KMS-11 (cell line): Measurements from ENCODE around the gene MADD.

Experiments
- H2AFZ ChIP-seq: fragments of 200-600 bp; sonication (generic); 2 replicates; pipeline ENCODE4 v1.6.1; 2016; ENCODE audit warnings: antibody characterized with exemption, mixed run types, low read depth
- H3K27ac ChIP-seq: fragments of 200-600 bp; sonication (generic); 2 replicates; pipeline ENCODE4 v1.6.1; 2016; ENCODE audit warnings: mild to moderate bottlenecking, mixed run types
- H3K27me3 ChIP-seq: fragments of 200-600 bp; sonication (generic); 2 replicates; pipeline ENCODE4 v1.6.1; 2017; ENCODE audit warnings: mild to moderate bottlenecking, low read depth, mixed run types, moderate library complexity; ENCODE audit not compliant: insufficient read depth
- H3K36me3 ChIP-seq: fragments of 200-600 bp; sonication (generic); 2 replicates; pipeline ENCODE4 v1.6.1; 2017; ENCODE audit warnings: mild to moderate bottlenecking, mixed run types; ENCODE audit not compliant: insufficient read depth
- H3K4me1 ChIP-seq: fragments of 200-600 bp; sonication (generic); 2 replicates; pipeline ENCODE4 v1.6.1; 2016; ENCODE audit warnings: mild to moderate bottlenecking, low read depth, mixed run types; ENCODE audit not compliant: poor library complexity, severe bottlenecking
- H3K4me2 ChIP-seq: fragments of 200-600 bp; sonication (generic); 2 replicates; pipeline ENCODE4 v1.7.0; 2016; ENCODE audit warnings: mild to moderate bottlenecking, mixed run types
- H3K4me3 ChIP-seq: fragments of 200-600 bp; sonication (generic); IDR thresholded peaks from 2 replicates; pipeline ENCODE4 v1.6.1; 2017; ENCODE audit warnings: low read depth, low read length, mixed read lengths; ENCODE audit not compliant: insufficient read depth
- H3K79me2 ChIP-seq: fragments of 200-600 bp; sonication (generic); 2 replicates; pipeline ENCODE4 v1.6.1; 2016; ENCODE audit warnings: low read depth, mixed run types; ENCODE audit not compliant: insufficient read depth
- H3K9ac ChIP-seq: fragments of 200-600 bp; sonication (generic); 2 replicates; pipeline ENCODE4 v1.6.1; 2016; ENCODE audit warnings: mild to moderate bottlenecking, mixed run types
- H4K20me1 ChIP-seq: fragments of 200-600 bp; sonication (generic); 2 replicates; pipeline ENCODE4 v1.6.1; 2016; ENCODE audit warnings: mild to moderate bottlenecking, mixed run types; ENCODE audit not compliant: insufficient read depth
- TF ChIP-seq, protein P1 (sequence below): fragments of 200-600 bp; sonication (generic); conservative IDR thresholded peaks from 2 replicates; pipeline ENCODE4 v1.6.1; 2017; ENCODE audit warnings: low read depth, mild to moderate bottlenecking, antibody characterized with exemption, low read length, moderate library complexity, mixed read lengths

Gene MADD

GRCh38 chr11:47328449-47329390 is 58.8 kb downstream of the MADD start:
- H3K27ac ChIP-seq, result no peak overlapping the region
- no peaks in the 10 kb centered on the region for H4K20me1 ChIP-seq
- TF ChIP-seq, protein P1, sequence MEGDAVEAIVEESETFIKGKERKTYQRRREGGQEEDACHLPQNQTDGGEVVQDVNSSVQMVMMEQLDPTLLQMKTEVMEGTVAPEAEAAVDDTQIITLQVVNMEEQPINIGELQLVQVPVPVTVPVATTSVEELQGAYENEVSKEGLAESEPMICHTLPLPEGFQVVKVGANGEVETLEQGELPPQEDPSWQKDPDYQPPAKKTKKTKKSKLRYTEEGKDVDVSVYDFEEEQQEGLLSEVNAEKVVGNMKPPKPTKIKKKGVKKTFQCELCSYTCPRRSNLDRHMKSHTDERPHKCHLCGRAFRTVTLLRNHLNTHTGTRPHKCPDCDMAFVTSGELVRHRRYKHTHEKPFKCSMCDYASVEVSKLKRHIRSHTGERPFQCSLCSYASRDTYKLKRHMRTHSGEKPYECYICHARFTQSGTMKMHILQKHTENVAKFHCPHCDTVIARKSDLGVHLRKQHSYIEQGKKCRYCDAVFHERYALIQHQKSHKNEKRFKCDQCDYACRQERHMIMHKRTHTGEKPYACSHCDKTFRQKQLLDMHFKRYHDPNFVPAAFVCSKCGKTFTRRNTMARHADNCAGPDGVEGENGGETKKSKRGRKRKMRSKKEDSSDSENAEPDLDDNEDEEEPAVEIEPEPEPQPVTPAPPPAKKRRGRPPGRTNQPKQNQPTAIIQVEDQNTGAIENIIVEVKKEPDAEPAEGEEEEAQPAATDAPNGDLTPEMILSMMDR, result no peak
- H3K27me3 ChIP-seq, result no peaks in the 10 kb centered on the region
- no peak overlapping the region for H3K4me3 ChIP-seq
- H3K79me2 ChIP-seq, result no peaks in the 10 kb centered on the region
- no peak overlapping the region for H3K9ac ChIP-seq
- no peaks in the 10 kb centered on the region for H3K36me3 ChIP-seq
- H3K4me1 ChIP-seq, result peaks cover 19% of the 10 kb centered on the region
- no peak overlapping the region for H2AFZ ChIP-seq
- H3K4me2 ChIP-seq, result no peak overlapping the region

DNA sequence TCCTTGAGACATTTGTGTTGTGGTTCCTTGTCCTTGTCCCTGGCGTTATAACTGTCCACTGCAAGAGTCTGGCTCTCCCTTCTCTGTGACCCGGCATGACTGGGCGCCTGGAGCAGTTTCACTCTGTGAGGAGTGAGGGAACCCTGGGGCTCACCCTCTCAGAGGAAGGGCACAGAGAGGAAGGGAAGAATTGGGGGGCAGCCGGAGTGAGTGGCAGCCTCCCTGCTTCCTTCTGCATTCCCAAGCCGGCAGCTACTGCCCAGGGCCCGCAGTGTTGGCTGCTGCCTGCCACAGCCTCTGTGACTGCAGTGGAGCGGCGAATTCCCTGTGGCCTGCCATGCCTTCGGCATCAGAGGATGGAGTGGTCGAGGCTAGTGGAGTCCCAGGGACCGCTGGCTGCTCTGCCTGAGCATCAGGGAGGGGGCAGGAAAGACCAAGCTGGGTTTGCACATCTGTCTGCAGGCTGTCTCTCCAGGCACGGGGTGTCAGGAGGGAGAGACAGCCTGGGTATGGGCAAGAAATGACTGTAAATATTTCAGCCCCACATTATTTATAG is 59.6 kb downstream of the MADD start:
- no peaks in the 10 kb centered on the region for H3K79me2 ChIP-seq
- H3K4me3 ChIP-seq, result no peak overlapping the region
- no peak overlapping the region for H3K4me2 ChIP-seq
- no peak overlapping the region for H3K9ac ChIP-seq
- no peaks in the 10 kb centered on the region for H4K20me1 ChIP-seq
- H3K27ac ChIP-seq, result no peak overlapping the region
- H3K27me3 ChIP-seq, result no peaks in the 10 kb centered on the region
- TF ChIP-seq, protein P1, result no peak
- H3K36me3 ChIP-seq, result no peaks in the 10 kb centered on the region
- peaks cover 19% of the 10 kb centered on the region for H3K4me1 ChIP-seq
- H2AFZ ChIP-seq, result no peak overlapping the region

DNA sequence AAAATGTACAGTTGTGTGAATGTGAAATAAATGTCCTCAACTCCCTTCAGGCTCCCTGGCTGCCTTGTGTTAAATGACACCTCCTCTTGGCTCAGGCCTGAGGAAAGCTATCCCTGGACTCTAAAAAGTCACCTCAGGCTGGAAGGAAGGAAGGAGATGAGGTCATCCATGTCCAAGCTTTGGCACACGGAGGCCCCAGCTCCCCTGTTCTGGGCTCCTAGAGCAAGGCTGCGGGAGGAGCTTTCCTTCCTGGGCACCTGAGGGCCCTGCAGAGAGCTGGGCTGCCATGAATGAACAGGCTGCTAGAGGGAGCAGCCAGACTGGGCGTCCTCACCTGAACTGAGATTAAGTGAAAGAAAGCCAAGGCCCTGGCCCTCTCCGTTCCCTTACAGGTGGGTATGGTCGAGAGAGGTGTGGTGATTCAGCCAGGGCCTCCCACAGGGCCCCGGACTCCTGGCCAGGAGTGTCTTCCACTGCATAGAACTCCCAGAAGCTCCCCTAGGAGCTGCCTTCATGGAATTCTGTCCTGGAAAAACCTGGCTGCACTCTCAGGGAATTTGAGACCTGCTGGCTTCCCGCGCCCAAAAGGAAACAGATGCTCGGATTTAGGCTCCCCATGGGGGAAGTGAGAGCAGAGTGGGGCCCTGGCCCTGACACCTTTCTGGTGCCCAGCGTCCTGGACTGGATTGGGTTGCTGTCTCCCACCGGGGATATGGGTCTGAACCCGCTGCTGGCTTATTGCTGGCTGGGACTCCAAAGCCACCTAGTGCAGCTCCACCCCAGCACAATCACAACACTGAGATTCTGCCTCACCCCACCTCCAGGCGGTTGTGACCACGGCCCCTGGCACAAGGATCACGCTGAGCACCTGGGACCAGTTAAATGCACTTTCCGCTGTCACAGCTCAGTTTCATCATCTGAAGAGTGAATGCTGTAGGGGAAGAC is 60.3 kb downstream of the MADD start:
- H2AFZ ChIP-seq, result no peak overlapping the region
- no peaks in the 10 kb centered on the region for H4K20me1 ChIP-seq
- H3K9ac ChIP-seq, result no peak overlapping the region
- H3K27me3 ChIP-seq, result no peaks in the 10 kb centered on the region
- TF ChIP-seq, protein P1, result no peak
- no peaks in the 10 kb centered on the region for H3K79me2 ChIP-seq
- peaks cover 15% of the 10 kb centered on the region for H3K4me1 ChIP-seq
- no peaks in the 10 kb centered on the region for H3K36me3 ChIP-seq
- no peak overlapping the region for H3K4me3 ChIP-seq
- H3K27ac ChIP-seq, result no peak overlapping the region
- no peak overlapping the region for H3K4me2 ChIP-seq

- H3K9ac ChIP-seq, result no peak overlapping the region
- no peaks in the 10 kb centered on the region for H3K79me2 ChIP-seq
- no peak overlapping the region for H3K4me3 ChIP-seq
- H3K4me1 ChIP-seq, result peaks cover under 1% of the 10 kb centered on the region
- no peak overlapping the region for H3K4me2 ChIP-seq
- no peaks in the 10 kb centered on the region for H4K20me1 ChIP-seq
- no peaks in the 10 kb centered on the region for H3K36me3 ChIP-seq
- H2AFZ ChIP-seq, result no peak overlapping the region
- H3K27ac ChIP-seq, result no peak overlapping the region
- H3K27me3 ChIP-seq, result no peaks in the 10 kb centered on the region
- TF ChIP-seq, protein P1, result no peak
Observed at GRCh38 chr11:47331454-47332302, 61.7 kb downstream of the MADD start.
